GM15510 (cell line): ENCODE results near the gene PNMT.

Experiments
- POLR2A ChIP-seq: IDR thresholded peaks from 3 replicates; pipeline ENCODE4 v1.6.1; 2011; ENCODE audit warnings: borderline replicate concordance; ENCODE audit not compliant: insufficient read length; ENCODE audit errors: extremely low read depth

The PNMT gene

DNA sequence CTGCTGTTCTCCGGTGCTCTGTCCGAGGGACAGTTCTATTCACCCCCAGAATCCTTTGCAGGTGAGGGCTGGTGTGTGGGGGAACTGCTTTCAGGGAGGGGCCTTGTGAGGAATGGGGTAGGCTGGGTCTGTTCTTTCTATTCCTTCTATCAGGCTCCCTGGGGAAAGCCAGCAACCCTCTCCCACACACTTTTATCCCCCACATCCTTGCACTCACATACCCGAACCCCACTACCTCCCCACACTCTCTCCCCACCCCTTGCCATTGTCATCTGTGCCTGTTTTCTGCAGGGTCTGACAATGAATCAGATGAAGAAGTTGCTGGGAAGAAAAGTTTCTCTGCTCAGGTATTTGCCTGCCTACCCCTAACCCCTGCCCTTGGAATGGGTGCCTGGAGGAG lies 9.5 kb upstream of the PNMT start:
- TF ChIP-seq POLR2A: no peak

DNA sequence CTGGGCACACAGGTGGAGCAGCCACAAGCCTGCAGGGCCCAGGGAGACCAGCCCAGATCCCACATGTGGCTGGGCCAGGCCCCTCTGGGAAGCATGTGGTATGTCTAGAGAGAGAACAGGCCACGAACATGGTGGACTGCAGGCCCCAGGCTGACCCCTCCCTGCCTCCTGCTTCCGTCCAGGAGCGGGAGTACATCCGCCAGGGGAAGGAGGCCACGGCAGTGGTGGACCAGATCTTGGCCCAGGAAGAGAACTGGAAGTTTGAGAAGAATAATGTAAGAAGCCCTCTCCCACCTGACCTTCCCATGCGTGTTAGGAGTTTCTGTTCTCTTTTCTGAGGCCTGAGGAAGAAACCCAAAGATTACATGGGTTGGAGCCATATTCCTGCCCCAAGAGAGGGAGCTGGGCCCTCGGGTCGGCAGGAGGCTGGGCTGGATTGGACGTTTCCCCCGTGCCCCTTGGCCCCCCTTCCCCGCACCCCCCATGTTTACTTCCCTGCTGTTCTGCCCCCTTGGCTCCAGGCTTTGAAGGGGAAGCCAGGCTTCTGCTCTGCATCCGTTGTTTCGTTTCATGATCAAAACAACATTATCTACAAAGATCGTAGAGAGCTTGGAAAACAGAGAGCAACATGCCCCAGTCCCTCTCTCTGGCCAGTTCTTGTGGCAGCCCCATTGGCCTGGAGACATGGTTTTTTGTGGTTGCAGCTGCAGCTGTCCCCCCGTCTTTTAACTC lies 8.8 kb upstream of the PNMT start:
- TF ChIP-seq POLR2A: no peak

DNA sequence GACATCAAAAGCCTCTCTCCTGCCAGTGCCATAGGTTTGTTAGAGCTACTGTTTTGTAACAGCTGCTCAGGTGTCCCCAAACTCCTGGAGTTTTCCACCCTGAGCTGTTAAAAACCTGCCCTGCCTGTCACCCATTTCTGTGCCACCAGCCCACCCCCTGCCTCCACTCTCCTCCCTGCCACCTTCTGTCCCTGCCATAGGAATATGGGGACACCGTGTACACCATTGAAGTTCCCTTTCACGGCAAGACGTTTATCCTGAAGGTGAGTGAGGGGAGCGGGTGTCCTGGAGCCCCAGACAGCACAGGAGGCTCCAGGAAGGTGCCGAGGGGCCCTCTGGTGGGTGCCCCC lies 8.3 kb upstream of the PNMT start:
- no peak for TF ChIP-seq POLR2A

DNA sequence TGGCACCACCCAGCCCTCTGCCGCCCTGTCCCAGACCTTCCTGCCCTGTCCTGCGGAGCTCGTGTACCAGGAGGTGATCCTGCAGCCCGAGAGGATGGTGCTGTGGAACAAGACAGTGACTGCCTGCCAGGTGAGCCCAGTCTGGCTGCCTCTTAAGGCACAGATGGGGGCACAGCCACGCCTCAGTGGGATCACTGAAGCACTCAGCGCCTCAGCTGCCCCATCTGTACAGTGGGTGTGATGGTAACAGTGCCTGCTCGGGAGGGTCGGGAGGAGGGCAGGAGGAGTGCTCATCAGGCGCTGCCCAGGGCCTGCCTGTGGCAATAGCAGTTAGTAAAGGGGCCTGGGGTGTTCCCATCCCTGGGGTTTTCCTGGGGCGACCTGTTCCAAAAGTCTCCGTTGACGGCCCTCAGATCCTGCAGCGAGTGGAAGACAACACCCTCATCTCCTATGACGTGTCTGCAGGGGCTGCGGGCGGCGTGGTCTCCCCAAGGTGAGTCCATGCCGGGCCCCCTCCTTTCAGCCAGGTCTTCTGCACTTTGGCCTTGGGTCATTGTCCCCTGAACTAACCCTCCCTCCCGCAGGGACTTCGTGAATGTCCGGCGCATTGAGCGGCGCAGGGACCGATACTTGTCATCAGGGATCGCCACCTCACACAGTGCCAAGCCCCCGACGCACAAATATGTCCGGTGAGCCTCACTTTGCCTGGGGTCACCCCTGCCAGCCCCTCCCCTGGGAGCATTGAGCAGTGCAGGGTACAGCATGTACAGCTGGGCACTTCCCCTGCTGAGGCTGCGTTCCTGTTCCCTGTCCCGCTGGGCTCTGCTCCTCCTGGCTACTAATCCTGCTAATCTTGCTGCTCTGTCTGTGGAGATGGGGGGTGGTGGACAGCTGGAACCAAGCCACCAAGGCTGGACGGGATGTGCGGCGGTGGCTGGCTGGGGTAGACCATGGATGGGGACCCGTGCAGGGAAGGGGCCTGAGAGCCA lies 7.6 kb upstream of the PNMT start:
- no peak for TF ChIP-seq POLR2A

DNA sequence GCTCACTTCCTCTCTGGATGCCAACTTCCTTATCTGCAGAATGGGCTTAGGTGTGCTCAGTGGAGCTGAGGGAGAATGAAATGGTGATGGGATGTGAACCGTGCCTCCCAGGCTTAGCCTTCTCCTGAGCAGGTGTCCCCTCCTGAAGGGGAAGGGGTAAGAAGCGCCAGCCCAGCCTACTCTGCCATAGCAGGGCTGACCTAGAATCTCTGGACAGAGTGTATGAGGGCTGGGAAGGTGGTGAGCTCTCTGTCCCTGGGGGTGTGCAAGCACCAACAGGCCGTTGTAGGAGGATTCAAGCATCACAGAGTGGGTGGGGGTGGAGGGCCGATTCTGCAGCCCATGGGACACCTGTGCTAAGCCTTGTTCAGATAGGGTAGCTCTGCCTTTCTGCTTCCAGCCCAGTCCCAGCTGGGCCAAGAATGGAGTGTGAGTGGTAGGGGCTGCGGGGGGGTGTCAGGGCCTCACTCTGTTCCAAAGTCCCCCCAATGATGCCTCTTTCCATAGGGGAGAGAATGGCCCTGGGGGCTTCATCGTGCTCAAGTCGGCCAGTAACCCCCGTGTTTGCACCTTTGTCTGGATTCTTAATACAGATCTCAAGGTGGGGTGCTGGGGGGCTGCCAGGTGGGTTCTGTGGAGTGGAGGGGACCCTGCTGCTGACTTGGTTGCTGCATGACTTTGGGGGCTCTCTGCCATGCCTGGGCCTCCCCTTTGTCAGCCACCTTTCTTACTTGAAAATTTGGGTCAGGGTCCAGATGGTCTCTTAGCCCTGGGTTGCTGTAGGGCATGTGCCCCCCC lies 6.3 kb upstream of the PNMT start:
- no peak for TF ChIP-seq POLR2A

DNA sequence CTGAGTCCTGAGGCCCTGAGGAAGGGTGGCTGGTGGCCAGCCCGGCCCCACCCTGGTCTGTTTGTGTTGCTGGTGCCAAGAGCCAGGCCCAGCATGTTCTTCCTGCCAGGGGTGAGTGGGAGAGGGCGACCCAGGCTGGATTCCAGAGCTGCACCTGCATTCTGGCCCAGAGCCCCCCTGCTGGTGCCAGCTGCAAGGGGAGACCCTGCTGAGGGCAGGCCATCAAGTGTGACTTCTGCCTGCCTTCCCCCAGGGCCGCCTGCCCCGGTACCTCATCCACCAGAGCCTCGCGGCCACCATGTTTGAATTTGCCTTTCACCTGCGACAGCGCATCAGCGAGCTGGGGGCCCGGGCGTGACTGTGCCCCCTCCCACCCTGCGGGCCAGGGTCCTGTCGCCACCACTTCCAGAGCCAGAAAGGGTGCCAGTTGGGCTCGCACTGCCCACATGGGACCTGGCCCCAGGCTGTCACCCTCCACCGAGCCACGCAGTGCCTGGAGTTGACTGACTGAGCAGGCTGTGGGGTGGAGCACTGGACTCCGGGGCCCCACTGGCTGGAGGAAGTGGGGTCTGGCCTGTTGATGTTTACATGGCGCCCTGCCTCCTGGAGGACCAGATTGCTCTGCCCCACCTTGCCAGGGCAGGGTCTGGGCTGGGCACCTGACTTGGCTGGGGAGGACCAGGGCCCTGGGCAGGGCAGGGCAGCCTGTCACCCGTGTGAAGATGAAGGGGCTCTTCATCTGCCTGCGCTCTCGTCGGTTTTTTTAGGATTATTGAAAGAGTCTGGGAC lies 5.5 kb upstream of the PNMT start:
- no peak for TF ChIP-seq POLR2A

DNA sequence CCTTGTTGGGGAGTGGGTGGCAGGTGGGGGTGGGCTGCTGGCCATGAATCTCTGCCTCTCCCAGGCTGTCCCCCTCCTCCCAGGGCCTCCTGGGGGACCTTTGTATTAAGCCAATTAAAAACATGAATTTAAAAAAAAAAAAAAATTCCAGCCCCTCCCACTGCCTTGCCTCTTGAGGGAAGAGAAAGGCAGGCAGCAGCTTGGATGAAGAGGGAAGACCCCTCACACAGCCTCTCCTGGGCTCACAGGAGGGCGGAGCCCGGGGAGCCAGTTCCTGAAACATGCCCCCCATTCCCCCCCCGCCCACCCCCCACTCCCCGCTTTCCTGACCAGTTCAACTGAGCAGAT lies 4.9 kb upstream of the PNMT start:
- no peak for TF ChIP-seq POLR2A

DNA sequence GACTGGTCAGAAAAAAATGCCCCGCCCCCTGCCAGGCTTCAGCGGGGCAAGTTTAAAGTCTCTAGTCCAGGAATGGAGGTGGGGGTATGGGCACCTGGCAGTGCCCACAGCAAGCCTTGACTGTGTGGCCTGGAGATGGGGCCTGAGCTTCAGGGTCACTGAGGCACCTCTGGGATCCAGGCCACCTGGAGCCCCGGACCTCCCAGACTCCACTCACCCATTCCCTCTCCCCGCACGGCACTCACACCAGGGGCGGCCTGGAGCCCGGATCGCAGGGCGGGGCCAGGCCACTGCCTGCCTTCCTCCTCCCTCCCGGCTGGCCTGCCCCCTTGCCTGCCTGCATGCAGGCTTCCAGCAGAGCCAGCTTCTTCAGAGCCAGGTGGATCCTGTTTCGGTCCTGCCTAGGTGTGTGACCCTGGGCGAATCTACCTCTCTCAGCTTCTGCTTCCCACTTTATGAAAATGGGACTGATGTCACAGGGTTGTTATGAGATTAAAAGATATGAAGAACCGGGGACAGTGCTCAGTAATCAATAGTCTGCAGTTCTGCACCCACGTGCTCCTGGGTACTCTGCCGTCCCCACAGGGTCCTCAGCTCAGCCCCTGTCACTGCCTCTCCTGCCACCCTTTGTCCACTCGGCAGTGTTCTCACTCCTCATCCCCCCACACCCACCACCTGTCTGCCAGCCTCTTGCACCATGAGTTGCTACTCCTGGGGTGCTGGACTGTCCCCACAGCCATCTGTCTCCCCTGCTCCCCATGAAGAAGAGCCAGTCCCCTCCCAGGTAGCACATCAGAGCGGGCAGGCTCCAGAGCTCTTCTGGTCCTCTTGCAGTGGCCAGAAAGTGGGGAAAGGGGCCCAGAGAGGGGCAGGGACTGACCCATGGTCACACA lies 4.3 kb upstream of the PNMT start:
- no peak for TF ChIP-seq POLR2A

DNA sequence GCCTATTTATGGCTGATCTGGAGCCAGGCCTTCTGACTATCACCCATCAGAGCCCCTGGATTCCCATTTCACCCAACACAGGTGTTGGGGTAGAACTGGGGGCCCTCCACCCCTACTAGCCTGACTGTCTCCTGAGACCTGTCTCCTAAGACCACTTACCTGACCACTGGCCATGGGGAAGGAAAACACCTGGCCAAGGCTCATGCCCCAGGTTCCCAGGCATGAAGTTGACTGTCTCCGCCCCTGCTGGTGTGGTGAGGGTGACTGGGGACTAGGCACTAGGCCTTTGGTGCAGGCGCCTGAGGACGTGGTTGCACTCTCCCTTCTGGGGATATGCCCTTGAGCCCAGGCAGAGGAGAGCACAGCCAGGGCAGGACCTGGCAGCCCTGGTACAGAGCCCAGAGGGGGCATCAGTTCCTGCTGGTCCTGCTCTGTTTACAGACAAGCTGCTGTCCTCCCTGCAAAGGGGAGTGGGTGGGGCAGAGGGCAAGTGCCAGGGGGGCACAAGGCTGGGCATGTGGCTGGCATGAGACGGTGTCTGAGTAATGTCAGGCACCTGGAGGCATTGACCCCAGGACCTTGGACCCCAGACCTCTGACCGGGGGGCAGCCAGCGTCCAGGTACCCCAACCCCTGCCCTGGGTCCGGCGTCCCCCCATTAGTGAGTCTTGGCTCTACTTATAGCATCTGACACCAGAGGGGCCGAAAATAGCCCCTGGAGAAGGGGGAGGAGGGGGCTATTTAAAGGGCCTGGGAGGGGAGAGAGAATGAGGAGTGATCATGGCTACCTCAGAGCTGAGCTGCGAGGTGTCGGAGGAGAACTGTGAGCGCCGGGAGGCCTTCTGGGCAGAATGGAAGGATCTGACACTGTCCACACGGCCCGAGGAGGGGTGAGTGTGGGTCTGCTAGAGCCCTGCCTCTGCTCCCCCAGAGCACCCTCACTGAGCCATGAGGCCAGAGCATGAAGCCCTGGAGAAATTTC lies 3.4 kb upstream of the PNMT start, which contains the start of gene TCAP:
Gene TCAP (plus strand): TSS at position 769 of the 981 bp plus-strand sequence. CDS start 11 bp downstream, at position 780.
- TF ChIP-seq POLR2A: no peak

DNA sequence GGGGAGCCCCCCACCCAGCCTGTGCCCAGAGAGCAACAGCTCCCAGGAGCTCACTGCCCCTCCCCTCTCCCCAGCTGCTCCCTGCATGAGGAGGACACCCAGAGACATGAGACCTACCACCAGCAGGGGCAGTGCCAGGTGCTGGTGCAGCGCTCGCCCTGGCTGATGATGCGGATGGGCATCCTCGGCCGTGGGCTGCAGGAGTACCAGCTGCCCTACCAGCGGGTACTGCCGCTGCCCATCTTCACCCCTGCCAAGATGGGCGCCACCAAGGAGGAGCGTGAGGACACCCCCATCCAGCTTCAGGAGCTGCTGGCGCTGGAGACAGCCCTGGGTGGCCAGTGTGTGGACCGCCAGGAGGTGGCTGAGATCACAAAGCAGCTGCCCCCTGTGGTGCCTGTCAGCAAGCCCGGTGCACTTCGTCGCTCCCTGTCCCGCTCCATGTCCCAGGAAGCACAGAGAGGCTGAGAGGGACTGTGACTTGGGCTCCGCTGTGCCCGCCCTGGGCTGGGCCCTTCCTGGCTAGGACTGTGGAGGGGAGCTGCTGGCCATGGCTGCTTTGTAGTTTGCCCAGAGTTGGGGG lies 2.5 kb upstream of the PNMT start:
- no peak for TF ChIP-seq POLR2A

DNA sequence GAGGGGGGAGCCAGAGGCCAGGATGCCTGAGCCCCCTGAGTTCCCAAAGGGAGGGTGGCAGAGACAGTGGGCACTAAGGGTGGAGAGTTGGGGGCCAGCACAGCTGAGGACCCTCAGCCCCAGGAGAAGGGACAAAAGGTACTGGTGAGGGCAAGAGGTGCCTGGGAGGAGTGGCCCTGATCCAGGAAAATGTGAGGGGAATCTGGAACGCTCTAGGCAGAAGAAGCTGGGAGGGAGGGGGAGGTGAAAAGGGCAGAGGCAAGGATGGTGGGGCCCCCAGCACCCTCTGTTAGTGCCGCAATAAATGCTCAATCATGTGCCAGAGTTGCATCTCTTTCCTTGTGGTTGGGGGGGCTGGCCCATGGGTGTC lies 2.0 kb upstream of the PNMT start:
- TF ChIP-seq POLR2A: no peak
